Fibroblast of skin of right quadriceps (primary cell): ENCODE data around the gene PPP6R1.

Source experiments
- DNase-seq: peaks from one replicate; pipeline ENCODE4 v3.0.0-alpha.2; 2013

Gene PPP6R1

DNA sequence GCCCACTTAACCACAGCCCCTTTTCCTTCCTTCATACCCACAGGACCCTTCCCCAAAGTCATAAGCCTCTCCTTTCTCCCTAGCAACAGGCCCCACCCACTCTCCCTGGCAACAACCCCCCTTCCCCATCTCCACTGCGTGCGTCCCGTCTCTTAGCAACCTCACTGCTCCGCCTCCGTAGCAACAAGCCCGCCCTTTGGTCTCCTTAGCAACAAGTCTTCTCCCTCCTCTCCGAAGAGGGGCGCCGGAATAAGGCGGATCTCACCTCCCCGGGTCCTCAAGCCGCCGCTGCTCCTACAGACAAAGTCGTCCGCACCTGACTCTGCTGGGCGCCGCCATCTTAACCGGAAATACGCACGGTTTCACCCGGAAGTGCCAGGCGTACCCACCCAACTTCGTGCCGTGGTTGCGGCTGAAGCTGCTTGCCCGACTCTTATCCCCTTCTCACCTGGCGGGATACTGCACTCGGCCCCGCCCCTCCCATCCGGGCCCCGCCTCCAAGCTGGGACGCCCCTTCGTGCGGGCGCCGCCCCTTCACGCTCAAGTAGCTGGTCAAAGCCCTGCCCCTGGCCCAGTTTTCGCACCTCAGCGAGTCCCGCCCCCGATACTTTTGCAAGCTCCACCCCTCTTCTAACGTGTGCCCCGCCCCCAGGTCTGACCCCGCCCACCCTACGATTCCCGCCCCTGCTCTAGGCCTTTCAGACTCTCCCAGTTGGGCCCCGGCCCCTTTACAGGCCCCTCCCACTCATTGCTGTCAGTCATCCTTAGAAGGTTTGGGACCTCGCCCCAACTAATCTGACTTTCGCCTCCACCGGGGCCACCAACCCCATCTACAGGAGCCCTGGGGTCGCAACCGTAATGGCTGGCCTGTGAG lies 21.2 kb upstream of the PPP6R1 start, which contains the start of gene HSPBP1:
Gene HSPBP1 (minus strand): TSS at position 341 of the 874 bp plus-strand sequence. CDS start 502 bp downstream, outside the sequence.
- DNase-seq, result peak; percentile 96

DNA sequence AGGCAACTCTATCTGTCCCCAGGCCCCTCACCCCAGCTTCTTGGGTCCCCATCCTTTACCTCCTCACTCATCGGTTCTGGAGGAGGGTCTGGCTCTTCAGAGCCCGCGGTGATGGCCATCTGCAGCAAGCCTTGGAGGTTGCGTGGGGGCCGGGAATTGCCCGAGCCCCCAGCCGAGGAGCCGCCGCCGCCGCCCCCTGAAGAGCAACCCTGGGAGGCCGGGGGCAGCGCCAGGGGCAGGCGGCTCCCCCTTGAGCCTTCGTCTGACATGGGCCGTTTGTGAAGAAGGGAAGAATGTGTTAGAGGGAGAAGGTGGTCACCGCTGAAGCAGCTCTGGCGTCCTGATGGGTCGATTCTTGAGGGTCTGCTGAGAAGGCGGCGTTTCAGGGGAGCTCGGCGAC lies 20.5 kb upstream of the PPP6R1 start:
- no peak for DNase-seq

DNA sequence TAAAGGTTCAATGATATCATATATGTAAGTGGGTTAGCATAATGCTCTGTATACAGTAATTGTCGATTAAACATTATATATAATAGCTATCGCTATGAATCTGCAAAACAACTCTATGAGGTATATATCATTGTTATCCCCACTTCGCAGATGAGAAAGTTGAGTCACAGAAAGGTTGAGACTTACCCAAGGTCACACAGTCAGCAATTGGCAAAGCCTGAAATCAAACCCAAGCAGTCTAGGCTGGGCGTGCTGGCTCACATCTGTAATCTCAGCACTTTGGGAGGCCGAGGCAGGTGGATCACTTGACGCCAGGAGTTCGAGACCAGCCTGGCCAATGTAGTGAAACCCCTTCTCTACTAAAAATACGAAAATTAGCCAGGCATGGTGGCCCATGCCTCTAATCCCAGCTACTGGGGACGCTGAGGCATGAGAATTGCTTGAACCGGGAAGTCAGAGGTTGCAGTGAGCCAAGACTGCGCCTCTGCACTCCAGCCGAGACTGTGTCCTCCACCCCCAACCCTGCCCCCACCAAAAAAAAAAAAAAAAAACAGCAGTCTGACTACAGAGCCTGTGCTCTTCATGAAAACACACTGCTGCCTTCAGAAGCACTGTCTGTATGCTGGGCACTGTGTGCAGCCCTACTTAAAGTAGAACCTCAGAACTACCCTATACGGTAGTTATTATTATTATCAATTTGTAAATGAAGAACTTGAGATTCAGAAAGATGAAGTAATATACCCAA lies 19.7 kb upstream of the PPP6R1 start:
- no peak for DNase-seq

DNA sequence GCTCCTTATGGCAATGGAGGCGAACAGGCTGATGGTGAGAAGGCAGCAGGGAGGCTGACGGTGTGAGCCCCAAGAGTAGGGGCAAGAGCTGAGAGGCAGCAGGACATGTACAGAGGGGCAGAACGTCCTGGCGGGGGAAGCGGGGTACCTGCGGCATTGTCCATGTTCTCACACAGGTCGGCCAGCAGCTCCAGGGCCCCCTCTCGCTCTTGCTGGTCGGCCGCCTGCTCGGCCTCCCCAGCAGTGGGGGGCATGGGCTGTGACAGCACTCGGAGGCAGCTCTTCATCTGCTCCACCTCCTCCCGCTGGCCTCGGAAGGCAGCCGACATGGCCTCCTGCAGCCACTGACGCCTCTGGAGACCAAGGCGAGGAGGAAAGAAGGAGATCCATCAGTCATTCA lies 18.7 kb upstream of the PPP6R1 start:
- DNase-seq, result no peak

DNA sequence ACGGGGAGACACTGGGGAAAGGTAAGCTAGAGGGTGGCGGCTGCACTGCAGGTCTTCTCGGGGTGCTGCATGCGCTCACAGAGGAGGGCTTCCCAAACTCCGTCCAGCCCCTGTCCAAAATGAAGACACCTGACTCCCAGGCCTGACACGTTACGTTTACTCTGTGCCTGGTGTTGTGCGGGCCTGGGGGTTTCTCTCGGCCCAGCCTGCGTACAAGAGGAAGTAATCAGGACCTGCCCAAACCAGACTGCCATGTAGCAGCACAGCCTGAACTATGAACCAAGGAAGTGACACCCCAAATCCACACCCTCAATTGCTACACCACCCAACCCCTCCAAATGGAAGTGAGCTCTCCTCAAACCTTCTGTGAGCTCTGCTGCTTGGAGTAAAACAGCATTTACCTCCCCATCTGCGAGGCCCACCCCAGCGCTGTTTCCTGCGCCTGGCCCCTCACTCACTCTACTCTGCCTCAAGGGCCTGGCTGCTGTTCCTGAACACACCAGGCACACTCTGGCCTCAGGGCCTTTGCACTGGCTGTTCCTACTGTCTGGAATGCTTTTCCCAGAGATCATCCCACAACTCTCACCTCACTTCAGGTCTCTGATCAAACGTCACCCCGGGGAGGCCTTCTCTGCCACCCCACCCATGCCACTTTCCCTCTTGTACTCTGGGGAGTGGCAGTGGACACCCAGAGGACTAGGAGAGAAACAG lies 18.1 kb upstream of the PPP6R1 start:
- DNase-seq, result no peak

DNA sequence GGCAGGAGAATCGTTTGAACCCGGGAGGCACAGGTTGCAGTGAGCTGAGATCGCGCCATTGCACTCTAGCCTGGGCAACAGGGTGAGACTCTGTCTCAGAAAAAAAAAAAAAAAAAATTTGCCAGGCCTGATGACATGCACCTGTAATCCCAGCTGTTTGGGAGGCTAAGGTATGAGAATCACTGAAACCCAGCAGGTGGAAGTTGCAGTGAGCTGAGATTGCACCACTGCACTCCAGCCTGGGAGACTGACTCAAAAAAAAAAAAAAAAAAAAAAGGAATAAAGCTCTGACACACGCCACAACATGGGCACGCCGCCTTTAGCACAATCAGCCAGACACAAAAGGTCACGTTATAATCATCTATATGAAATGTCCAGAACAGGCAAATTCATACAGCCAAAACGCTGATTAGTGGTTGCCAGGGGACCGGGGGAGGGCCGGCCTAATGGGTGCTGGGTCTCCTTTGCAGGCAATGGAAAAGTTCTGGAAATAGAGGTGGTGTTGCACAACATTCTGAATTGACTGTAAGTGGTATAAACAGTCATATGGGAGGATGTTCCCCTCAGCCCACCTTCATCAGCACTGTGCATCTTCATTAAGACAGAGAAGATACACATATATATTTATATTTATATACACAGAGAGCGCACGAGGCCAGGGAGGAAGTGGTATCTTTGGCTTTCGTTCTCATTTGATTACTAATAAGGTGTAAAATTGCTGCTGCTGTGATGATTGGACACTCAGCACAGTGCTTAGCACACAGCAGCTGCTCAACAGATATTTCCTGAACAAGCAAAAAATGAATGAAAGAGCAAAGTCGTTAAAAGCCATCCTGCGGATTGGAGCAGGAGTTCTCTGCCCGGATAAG lies 17.3 kb upstream of the PPP6R1 start:
- no peak for DNase-seq

DNA sequence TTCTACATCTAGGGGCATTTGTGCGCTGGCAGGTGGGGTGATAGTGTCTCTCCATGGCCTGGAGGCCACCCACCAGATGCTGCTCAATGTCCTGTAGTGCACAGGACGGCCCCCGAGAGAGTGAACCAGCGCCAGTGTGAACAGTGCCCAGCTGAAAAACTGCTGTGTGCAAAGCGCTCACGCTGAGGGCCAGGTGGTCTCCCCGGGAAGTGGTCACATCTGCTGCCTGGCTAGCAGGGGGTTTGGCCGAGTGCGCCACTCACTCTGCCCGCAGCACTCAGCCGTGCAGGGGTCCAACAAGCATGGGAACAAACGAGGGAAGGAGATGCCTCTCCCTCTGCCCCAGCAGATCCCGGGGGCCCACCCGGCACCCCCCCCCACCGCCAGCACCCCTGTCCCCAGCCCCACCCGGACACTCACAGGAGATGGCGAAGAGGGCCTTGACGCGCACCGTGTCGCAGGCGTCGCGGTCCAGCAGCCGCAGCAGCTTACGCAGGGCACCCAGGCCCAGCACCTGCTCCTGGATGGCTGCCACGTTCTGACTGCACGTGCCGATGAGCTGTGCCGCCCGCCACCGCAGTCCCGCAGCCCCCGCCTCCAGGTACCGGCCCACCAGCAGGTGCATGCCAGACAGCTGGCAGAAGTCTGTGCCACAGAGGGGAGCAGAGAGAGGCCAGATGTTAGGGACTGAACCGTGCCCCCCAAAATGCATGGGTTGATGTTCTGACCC lies 15.3 kb upstream of the PPP6R1 start:
- DNase-seq, result no peak

DNA sequence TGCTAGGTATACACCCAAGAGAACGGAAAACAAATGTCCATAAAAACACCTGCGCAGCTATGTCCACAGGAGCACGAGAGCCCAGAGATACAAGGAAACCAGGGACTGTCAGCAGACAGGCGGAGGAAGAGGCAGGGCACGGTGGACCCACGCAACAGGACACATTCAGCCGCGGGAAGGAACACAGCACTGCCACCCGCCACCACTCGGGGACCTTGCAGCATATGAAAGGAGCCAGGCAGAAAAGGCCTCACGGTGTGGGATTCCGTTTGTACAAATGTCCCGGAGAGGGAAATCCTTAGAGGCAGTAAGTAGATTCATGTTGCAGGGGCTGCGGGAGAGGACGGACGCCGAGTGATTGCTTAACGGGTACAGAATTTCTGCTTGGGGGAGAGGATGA lies 13.3 kb upstream of the PPP6R1 start:
- DNase-seq, result no peak

DNA sequence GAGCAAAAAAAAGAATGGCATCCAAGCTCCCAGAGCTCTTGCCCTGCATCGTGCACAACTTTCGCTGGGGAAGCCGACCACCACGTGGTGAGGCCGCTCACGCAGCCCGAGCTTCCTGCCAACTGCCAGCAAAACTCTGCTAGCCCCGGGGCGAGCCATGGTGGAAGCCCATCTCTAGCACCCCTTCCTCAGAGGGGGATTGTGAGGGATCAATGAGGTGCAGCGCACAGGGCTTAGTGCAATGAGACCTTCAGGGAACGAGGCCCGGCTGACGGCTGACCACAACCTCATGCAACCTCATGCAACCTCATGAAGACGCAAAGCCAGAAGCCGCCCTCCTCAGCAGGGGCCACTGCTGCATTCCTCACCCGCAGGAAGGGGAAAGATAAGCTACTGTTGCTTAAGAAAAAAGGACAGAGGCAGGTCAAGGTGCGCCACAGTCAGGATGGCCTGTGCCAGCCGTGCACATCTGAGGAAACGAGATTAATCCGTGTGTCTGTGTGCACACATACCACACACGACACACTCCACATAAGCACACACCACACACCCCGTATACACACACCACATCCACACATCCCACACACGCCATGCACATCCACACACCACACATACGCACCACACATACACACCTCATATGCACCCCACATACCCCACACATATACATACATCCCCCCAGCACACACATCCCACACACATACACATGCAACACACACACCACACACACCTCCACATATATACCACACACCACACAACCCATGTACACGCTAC lies 11.5 kb upstream of the PPP6R1 start:
- no peak for DNase-seq

DNA sequence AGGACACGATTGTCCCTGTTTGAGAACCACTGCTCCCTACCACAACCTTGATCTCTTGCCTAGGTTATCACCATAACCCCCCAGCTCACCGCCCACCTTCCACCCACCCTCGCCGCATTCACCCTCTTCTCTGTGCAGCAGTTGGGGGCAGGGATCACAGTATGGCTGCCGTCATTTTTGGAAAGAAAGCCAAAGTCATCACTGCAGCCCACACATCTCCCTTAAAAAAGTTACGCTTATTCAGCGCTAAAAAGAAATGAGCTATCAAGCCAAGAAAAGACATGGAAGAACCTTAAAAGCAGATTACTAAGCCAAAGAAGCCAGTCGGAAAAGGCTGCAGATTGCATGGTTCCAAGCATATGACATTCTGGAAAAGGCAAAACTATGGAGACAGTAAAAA lies 10.5 kb upstream of the PPP6R1 start:
- DNase-seq, result no peak

DNA sequence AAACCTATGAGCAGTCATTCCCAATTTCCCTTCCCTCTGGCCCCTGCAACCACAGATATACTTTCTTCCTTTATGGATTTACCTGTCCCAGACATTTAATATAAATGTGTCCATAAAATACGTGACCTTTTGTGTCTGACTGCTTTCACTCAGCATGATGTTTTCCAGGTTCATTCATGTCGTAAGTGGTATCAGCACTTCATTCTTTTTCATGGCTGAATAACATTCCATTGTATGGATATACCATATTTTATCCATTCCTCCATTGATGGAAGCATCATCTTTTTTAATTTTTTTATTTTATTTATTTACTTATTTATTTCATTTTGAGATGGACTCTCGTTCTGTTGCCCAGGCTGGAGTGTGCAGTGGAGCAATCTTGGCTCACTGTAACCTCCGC lies 8.0 kb upstream of the PPP6R1 start:
- DNase-seq, result no peak

DNA sequence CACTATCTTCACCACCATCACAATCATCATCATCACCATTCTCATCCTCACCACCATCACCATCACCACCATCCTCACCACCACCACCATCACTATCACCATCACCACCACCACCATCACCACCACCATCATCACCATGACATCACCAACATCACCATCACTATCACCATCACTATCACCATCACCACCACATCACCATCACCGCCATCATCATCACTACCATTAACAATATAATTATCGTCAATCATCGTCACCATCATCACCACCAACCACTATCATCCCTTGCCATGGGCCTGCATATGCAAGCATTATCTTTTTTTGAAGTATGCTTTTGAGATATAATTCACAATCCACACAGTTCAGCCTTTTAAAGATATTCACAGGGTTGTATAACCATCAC lies 7.6 kb upstream of the PPP6R1 start:
- DNase-seq, result no peak

DNA sequence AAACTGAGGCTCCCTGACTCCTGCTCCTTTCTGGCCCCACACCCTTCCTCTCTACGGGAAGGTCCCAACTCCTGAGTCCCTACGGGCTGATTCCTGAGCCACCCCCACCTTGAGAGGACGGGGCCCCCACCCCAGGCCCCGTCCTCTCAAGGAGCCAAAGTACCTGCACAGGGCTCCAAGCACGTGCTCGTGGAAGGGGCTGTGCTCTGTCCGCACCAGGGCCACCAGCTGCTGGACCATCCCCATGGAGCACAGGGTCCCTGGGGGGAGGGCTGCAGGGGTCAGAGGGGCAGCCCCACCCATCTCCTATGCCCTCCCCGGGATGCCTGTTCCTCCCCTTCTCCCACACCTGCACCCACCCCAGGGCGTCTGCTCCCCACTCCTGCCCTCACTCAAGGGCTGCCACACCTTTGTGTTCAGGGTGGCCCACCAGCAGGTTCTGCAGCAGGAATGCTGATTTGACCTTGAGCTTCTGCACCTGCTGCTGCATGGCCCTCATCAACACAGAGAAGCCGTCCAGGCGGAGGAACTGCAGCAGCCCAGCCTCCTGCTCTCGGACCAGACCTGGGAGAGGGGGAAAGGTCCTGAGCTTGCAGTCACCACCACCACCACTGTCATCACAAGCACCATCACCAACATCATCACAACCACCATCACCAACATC lies 7.0 kb upstream of the PPP6R1 start:
- DNase-seq, result no peak

DNA sequence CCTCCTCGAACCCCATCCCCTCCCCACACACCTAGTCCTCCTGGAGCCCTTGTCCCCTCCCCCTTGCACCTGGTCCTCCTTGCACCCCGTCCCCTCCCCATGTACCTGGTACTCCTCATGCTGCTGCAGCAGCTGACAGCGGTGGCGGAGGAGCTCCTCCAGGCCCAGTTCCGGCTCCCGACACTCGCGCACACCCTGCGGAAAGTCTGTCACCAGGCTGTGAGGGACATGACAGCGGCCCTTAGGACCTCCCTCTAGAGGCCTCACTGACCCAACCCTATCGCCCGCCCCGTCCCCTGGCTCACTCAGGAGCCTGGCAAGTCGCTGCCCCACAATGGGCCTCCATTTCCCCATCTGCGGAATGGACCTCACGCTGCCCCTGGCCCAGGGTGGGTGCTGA lies 6.4 kb upstream of the PPP6R1 start:
- no peak for DNase-seq

DNA sequence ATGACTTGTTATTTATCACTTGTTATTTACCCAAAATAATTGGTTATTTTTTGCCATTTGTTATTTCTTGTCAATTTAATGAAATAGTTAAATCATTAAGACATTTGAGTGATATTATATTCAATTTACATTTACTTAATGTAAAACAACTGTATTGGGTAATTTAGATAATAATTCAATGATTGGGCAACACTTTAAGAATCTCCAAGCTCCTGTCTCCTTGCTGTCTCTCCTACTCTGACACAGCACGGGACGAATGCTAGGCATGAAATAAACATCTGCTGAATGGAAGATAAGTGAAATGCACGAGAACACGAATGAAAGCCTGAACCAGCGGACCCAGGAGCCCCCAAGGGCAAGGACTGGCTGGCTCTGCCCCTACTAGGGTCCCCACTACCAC lies 5.7 kb upstream of the PPP6R1 start:
- no peak for DNase-seq

DNA sequence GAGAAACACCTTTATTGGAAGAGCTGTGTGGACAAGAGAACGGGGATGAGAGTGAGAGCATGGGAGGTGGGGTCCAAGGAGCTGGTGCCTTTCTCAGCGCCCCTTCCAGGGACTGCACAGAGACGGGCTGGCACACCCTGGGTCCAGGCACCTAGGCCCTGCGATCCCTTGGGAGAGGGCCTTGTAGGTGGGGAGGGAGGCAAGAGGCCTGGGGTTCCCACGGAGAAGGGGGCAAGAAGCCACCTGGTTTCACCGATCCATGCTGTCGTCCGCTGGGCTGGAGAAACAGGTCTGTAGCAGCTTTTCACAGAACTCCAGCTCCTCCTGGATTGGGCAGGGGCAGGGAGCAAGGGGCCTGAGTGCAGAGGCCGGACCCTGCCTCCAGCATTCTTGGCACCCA lies 3.5 kb upstream of the PPP6R1 start:
- no peak for DNase-seq

DNA sequence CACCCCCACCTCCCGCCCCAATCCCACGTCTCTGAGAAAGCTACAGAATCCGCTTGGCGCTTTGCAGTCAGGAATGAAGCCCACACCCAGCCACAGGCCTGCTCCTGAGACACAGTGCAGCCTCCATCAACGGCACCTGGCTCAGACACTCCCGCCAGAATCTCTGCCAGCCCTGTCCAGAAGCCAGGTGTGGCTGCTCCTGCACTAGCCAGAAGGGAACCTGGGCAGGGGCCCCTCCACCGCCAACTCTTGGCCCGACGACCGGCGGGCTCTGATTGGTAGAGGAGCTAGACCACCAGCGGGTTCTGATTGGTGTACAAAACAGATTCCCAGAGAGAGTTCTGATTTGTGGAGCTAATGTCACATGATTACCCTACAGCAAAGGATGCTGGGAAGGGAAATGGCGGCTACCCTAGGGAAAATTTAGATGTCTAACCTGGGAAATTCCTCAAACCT lies 2.9 kb upstream of the PPP6R1 start:
- no peak for DNase-seq

DNA sequence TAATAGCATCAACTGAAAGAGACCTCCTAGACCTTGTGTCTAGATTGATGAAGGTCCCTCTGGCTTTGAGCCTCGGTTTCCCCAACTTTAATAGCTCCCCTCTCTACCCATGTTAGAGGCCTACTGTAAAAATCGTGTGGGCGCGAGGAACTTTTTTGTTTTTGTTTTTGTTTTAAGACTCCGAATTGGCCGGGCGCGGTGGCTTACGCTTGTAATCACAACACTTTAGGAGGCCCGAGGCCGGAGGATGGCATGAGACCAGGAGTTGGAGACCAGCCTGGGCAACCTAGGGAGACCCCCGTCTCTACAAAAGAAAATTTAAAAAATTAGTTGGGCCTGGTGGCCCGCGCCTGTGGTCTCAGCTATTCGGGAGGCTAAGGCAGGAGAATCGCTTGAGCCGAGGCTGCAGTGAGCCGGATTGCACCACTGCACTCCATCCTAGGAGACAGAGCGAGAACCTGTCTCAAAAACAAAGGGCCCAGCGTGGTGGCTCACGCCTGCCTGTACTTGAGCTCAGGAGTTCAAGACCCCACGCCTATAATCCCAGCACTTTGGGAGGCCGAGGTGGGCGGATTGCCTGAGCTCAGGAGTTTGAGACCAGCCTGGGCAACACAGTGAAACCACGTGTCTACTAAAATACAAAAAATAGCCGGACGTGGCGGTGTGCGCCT lies 858 bp upstream of the PPP6R1 start:
- no peak for DNase-seq

DNA sequence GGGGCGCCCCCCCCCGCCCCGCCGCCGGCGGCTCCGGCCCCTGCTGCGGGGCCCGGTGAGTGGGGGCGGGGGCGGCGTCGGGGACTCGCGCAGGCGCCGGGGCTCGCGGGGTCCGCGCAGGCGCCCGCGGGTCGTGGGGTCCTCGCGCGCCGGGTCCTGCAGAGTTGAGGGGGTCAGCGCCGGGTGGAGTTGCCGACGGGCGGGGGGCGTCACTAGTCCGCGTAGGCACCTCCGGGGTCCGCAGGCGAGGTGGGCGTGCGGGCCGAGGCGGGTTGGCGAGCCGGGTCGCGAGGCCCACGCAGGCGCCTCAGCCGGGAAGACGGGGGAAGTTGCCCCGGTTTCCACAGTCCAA lies 365 bp downstream of the PPP6R1 start:
- no peak for DNase-seq
